Measurements from ENCODE around the gene EML6.

DNA sequence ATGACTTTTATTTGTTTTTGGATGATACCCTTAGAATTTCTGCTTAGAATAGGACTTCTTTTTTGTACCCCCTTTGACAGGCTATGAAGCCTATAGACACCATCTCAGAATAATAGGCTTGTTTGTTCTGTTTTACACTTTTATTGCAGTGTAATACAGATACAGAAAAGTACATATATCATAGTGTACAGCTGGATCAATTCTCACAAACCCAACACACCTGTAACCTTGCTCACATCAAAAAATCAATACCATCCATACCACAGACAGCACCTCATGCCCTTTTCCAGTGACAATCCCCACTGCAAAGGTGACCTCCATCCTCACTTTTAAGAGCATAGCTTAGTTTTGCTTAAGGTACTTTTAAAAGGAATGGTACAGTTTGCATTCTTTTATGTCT lies 14.8 kb downstream of the EML6 start:
- TF ChIP-seq CTCF (IDR thresholded peaks at IDR 0.05 in 4 of 5, conservative IDR thresholded peaks at IDR 0.05 in 1 of 5) (no peak), POLR2A (IDR thresholded peaks at IDR 0.05) (no peak)

All from gastrocnemius medialis (tissue), 4 donors.